Measurements from ENCODE around the gene DENND1C.

The DENND1C gene

DNA sequence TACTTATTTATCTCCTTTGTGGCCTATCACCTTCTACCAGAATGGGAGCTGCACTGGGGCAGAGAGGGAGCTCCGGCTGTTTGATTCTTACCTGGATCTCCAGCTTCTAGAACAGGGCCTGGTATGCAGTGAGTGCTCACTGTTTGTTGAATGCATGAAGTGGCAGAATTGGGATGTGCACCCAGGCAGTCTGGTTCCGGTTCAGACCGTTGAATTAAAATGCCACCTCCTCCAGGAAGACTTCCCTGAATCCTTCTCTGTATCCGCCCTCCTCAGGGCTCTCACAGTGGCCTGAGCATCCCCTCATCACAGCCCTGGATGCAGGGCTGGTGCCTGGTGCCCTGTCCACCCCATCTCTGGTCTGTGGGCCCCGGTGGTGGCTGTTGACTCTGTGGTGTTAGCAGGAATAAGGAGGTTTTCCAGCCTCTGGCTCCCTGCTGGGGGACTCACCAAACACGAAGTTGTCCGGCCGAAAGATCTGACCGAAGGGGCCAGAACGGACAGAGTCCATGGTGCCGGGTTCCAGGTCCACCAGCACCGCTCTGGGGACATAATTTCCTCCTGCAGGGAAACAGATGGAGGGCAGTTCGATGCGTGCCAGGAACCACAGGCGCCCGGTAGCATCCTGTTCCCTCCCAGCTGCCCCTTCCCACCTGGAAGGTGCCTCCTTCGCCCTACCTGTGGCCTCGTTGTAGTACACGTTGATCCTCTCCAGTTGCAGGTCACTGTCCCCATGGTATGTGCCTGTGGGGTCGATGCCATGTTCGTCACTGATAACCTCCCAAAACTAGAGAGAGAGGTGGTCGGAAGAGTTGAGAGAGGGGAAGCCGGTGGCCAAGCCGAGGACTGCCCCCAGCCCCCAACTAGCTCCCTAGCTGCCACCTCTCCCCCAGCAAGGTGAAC lies 19.5 kb upstream of the DENND1C start:
- H3K4me1 Mint-ChIP-seq = peaks cover 28% of the 10 kb centered on the region
- H3K36me3 Mint-ChIP-seq (ENCODE audit: insufficient read depth) = peaks cover 6% of the 10 kb centered on the region
- peak overlapping the region; percentile 89 for H3K4me3 Mint-ChIP-seq
- no peaks in the 10 kb centered on the region for H3K27me3 Mint-ChIP-seq
- DNase-seq (ENCODE audit: low spot score in 2 of 2) (no peak), ATAC-seq (replicated peaks; ENCODE audit: extremely low read depth, poor library complexity, severe bottlenecking) (no peak)
- no peaks in the 10 kb centered on the region for H3K9me3 Mint-ChIP-seq
- peak overlapping the region; percentile 58 for H3K27ac Mint-ChIP-seq (ENCODE audit: low read depth)

- Mint-ChIP-seq H3K4me3 (no peak overlapping the region), H3K9me3 (no peaks in the 10 kb centered on the region), H3K27me3 (no peaks in the 10 kb centered on the region), H3K36me3 (ENCODE audit: insufficient read depth) (peaks cover 9% of the 10 kb centered on the region), H3K4me1 (peaks cover 22% of the 10 kb centered on the region), H3K27ac (ENCODE audit: low read depth) (no peak overlapping the region)
- DNase-seq (ENCODE audit: low spot score in 2 of 2) (no peak), ATAC-seq (replicated peaks; ENCODE audit: extremely low read depth, poor library complexity, severe bottlenecking) (no peak)
Observed at GRCh38 chr19:6499052-6499790, 17.6 kb upstream of the DENND1C start.

- no peaks in the 10 kb centered on the region for H3K9me3 Mint-ChIP-seq
- no peak overlapping the region for H3K4me3 Mint-ChIP-seq
- ATAC-seq (replicated peaks; ENCODE audit: extremely low read depth, poor library complexity, severe bottlenecking) (no peak), DNase-seq (ENCODE audit: low spot score in 2 of 2) (no peak)
- peaks cover 9% of the 10 kb centered on the region for H3K36me3 Mint-ChIP-seq (ENCODE audit: insufficient read depth)
- H3K27ac Mint-ChIP-seq (ENCODE audit: low read depth) = no peak overlapping the region
- H3K4me1 Mint-ChIP-seq = peaks cover 22% of the 10 kb centered on the region
- no peaks in the 10 kb centered on the region for H3K27me3 Mint-ChIP-seq
Observed at GRCh38 chr19:6498294-6499036, 16.9 kb upstream of the DENND1C start.

DNA sequence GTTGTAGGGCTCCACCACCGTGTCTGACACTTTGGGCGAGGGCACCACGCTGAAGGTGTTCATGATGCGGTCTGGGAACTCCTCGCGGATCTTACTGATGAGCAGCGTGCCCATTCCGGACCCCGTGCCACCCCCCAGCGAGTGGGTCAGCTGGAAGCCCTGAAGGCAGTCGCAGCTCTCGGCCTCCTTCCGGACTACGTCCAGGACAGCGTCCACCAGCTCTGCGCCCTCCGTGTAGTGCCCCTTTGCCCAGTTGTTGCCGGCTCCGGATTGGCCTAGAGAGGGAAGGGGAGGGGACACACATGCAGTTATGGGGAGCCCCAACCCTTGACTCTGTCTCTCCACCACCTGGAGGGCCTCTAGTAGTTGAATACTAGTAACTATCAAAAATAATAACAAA lies 14.4 kb upstream of the DENND1C start:
- Mint-ChIP-seq H3K4me1 (peaks cover 15% of the 10 kb centered on the region), H3K4me3 (no peak overlapping the region)

DNA sequence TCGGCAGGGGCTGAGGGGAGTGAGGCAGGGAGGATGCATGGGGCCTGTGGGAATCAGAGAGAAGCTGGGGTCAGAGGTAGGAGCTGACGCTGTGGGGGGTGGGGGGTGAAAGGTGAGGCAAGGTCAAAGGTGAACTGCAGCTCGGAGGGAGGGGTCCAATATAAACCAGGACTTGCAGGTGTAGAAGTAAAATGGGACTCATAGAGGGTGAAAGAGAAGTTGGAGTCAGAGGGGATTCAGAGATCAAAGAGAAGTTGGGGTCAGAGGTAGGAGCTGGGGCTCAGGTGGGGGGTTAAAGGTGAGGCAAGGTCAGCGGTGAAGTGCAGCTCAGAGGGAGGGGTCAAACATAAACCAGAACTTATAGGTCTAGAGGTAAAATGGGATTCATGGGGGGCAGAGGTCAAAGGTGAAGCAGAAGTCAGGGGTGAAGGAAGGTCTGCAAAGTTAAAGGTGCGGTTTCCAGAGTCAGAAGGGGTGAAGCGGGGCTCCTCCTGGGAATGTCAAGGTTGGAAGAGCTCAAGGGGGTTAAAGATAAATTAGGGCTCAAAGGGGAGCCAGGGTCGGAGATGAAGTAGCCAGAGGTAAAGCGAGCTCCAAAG lies 12.9 kb upstream of the DENND1C start:
- H3K36me3 Mint-ChIP-seq (ENCODE audit: insufficient read depth) = peaks cover 10% of the 10 kb centered on the region
- no peak overlapping the region for H3K27ac Mint-ChIP-seq (ENCODE audit: low read depth)
- DNase-seq (ENCODE audit: low spot score in 2 of 2) (no peak), ATAC-seq (replicated peaks; ENCODE audit: extremely low read depth, poor library complexity, severe bottlenecking) (no peak)
- H3K9me3 Mint-ChIP-seq = no peaks in the 10 kb centered on the region
- H3K4me3 Mint-ChIP-seq = no peak overlapping the region
- no peaks in the 10 kb centered on the region for H3K27me3 Mint-ChIP-seq
- H3K4me1 Mint-ChIP-seq = peaks cover 26% of the 10 kb centered on the region

More for the DNA sequence above, 14.4 kb upstream of the DENND1C start:
- H3K27me3 Mint-ChIP-seq = no peaks in the 10 kb centered on the region
- peaks cover 7% of the 10 kb centered on the region for H3K36me3 Mint-ChIP-seq (ENCODE audit: insufficient read depth)
- DNase-seq (ENCODE audit: low spot score in 2 of 2) (no peak), ATAC-seq (replicated peaks; ENCODE audit: extremely low read depth, poor library complexity, severe bottlenecking) (no peak)
- no peaks in the 10 kb centered on the region for H3K9me3 Mint-ChIP-seq
- H3K27ac Mint-ChIP-seq (ENCODE audit: low read depth) = no peak overlapping the region

DNA sequence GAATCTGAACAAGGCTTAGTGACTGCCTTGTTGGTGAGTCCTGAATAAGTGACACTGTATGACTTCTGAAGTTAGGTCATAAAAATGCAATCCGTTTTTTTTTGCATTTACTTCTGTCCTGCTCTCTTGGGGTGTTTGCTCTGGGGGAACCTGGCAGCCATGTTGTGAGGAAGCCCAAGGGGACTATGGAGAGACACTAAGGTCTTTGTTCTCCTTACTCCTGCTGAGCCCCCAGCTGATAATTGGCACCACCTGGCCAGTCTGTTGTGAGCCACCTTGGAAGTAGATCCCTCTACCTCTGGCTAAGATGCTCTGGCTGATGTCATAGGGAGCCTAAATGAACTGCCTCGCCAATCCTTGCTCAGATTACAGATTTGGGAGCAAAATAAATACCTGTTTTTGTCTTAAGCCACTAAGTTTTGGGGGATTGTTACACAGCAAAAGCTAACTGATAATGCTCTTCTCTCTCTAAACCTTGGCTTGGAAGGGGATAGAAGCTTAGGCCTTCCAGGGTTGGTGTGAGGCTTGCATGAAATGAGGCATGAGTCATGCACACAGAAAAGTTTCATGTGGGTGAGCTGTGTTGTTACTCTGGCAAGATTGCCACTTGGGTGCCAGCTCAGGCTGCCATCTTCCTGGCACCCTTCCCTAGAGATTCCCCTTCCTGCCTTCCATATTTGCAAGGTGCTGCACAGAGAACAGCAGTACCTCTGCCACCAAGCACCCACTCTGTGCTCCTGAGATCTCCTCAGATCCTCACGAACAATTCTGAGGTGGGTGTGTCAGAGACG lies 10.4 kb upstream of the DENND1C start:
- Mint-ChIP-seq H3K9me3 (no peaks in the 10 kb centered on the region), H3K27ac (ENCODE audit: low read depth) (no peak overlapping the region), H3K36me3 (ENCODE audit: insufficient read depth) (peaks cover 6% of the 10 kb centered on the region), H3K27me3 (no peaks in the 10 kb centered on the region), H3K4me3 (no peak overlapping the region), H3K4me1 (peaks cover 21% of the 10 kb centered on the region)
- DNase-seq (ENCODE audit: low spot score in 2 of 2) (no peak), ATAC-seq (replicated peaks; ENCODE audit: extremely low read depth, poor library complexity, severe bottlenecking) (no peak)

DNA sequence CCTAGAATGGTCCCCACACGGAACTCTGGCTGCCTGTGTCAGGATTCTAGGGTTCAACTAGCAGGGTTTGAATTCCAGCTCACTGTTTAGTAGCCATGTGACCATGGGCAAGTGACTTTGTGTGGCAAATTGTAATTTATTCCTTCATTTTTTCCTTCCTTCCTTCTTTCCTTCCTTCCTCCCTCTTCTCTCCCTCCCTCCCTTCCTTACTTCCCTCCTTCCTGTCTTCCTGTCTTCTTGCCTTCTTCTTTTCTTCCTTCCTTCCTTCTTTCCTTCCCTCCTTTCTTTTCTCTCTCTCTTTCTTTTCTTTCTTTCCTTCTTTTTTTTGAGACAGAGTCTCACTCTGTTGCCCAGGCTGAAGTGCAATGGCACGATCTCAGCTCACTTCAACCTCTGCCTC lies 8.5 kb upstream of the DENND1C start:
- no peak for DNase-seq (ENCODE audit: low spot score in 2 of 2)
- no peak for ATAC-seq (replicated peaks; ENCODE audit: extremely low read depth, poor library complexity, severe bottlenecking)
- peaks cover 4% of the 10 kb centered on the region for H3K36me3 Mint-ChIP-seq (ENCODE audit: insufficient read depth)
- H3K27me3 Mint-ChIP-seq = no peaks in the 10 kb centered on the region
- H3K9me3 Mint-ChIP-seq = no peaks in the 10 kb centered on the region
- H3K4me3 Mint-ChIP-seq = peak overlapping the region; percentile 72
- H3K4me1 Mint-ChIP-seq = peaks cover 21% of the 10 kb centered on the region
- peak overlapping the region; percentile 91 for H3K27ac Mint-ChIP-seq (ENCODE audit: low read depth)

DNA sequence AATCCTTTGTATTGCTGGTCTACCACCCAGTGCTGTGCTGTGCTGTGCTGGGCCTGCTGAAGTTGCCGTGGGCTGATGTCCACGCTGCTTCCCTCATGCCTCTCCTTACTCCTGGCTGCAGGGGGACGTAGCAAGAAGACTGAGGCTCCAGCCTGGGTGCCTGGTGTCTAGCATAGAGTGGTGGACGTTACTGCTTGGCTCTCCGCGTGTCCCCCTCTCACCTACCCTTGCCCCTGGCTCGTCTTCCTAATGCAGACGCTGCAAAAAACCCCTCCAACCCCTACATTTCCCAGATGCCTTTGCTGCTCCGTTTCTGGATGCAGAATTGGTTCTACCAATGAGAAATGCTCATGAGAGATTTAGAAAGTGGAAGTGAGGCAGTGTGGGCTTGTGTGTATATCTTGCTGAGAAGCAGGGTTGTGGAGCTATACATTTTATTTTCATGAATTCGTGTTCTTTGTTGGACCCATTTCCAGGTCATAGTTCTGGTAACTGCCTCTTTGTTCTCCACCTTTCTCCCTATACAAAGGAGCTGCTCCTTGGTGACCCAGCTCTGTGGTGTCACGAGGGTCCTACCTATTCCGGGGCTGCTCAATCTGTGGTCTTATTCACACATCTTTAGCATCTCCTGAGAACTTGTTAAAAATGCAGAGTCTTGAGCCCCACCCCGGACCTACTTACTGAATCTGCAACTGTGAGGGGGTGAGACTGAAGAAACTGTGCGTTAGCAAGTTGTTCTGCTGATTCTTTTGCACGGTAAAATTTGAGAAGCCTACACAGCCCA lies 7.9 kb upstream of the DENND1C start:
- peak; percentile 78 for ATAC-seq (replicated peaks; ENCODE audit: extremely low read depth, poor library complexity, severe bottlenecking)
- Mint-ChIP-seq H3K4me1 (peaks cover 21% of the 10 kb centered on the region), H3K27me3 (no peaks in the 10 kb centered on the region), H3K36me3 (ENCODE audit: insufficient read depth) (peaks cover 4% of the 10 kb centered on the region), H3K27ac (ENCODE audit: low read depth) (peak overlapping the region; percentile 91), H3K9me3 (no peaks in the 10 kb centered on the region), H3K4me3 (peak overlapping the region; percentile 72)
- no peak for DNase-seq (ENCODE audit: low spot score in 2 of 2)

- no peak for DNase-seq (ENCODE audit: low spot score in 2 of 2)
- no peak for ATAC-seq (replicated peaks; ENCODE audit: extremely low read depth, poor library complexity, severe bottlenecking)
- no peak overlapping the region for H3K4me3 Mint-ChIP-seq
- H3K27me3 Mint-ChIP-seq = no peaks in the 10 kb centered on the region
- H3K9me3 Mint-ChIP-seq = no peaks in the 10 kb centered on the region
- no peak overlapping the region for H3K27ac Mint-ChIP-seq (ENCODE audit: low read depth)
- H3K36me3 Mint-ChIP-seq (ENCODE audit: insufficient read depth) = peaks cover 11% of the 10 kb centered on the region
- peaks cover 46% of the 10 kb centered on the region for H3K4me1 Mint-ChIP-seq
Observed at GRCh38 chr19:6484831-6485230, 3.2 kb upstream of the DENND1C start.

DNA sequence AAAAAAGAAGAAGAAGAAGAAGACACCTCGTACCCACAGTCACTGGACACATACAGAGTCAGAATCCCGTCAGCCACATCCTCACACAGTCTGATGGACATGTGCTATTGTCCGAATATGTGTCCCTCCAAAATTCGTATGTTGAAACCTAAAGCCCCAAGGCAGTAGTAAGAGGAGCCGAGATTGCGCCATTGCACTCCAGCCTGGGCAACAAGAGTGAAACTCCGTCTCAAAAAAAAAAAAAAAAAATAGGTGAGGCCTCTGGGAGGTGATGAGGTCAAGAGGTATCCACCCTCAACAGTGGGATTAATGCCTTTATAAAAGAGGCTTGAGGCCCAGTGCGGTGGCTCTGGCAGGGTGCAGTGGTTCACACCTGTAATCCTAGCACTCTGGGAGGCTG lies 2.6 kb upstream of the DENND1C start:
- ATAC-seq (replicated peaks; ENCODE audit: extremely low read depth, poor library complexity, severe bottlenecking) = no peak
- Mint-ChIP-seq H3K27me3 (no peaks in the 10 kb centered on the region), H3K27ac (ENCODE audit: low read depth) (peak overlapping the region; percentile 86), H3K36me3 (ENCODE audit: insufficient read depth) (peaks cover 10% of the 10 kb centered on the region), H3K4me1 (peaks cover 42% of the 10 kb centered on the region), H3K4me3 (peak overlapping the region; percentile 39), H3K9me3 (no peaks in the 10 kb centered on the region)
- no peak for DNase-seq (ENCODE audit: low spot score in 2 of 2)

DNA sequence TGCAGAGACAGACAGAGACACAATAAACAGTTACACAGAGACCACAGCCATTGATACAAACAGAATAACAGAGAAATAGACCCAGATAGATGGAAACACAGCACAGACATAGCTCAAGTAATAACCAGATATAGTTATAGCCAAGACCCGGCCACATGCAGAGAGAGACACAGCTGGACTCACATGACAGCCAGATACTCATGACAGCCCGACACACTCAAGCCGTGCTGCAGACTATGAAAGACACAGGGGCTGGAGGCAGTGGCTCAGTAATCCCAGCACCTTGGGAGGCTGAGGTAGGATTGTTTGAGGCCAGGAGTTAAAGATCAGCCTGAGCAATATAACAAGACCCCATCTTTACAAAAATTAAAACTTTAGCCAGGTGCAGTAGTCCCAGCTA lies 1.6 kb upstream of the DENND1C start:
- Mint-ChIP-seq H3K27ac (ENCODE audit: low read depth) (peak overlapping the region; percentile 86), H3K9me3 (no peaks in the 10 kb centered on the region), H3K36me3 (ENCODE audit: insufficient read depth) (peaks cover 14% of the 10 kb centered on the region), H3K4me3 (peak overlapping the region; percentile 39), H3K4me1 (peaks cover 39% of the 10 kb centered on the region), H3K27me3 (no peaks in the 10 kb centered on the region)
- ATAC-seq (replicated peaks; ENCODE audit: extremely low read depth, poor library complexity, severe bottlenecking) = no peak
- DNase-seq (ENCODE audit: low spot score in 2 of 2) = no peak
